Stimulated activated CD4-positive, alpha-beta T cell treated with anti-CD3 and anti-CD28 coated beads, TNF-alpha, amount 100 ng/mL, for 48 hours (primary cell): Measurements from ENCODE around the gene NRXN3.

Experiments used
- DNase-seq, 3 donors: peaks; one replicate each; pipeline ENCODE4 v3.0.0-alpha.2; 2020; ENCODE audit warnings: low read depth in 3 of 3

Gene NRXN3

GRCh38 chr14:78242086-78242485 is 71.9 kb downstream of the NRXN3 start:
- DNase-seq: no peak

- no peak for DNase-seq
Observed at GRCh38 chr14:78243187-78243586, 73.0 kb downstream of the NRXN3 start.

GRCh38 chr14:78245238-78245637 is 75.1 kb downstream of the NRXN3 start:
- DNase-seq: no peak

DNA sequence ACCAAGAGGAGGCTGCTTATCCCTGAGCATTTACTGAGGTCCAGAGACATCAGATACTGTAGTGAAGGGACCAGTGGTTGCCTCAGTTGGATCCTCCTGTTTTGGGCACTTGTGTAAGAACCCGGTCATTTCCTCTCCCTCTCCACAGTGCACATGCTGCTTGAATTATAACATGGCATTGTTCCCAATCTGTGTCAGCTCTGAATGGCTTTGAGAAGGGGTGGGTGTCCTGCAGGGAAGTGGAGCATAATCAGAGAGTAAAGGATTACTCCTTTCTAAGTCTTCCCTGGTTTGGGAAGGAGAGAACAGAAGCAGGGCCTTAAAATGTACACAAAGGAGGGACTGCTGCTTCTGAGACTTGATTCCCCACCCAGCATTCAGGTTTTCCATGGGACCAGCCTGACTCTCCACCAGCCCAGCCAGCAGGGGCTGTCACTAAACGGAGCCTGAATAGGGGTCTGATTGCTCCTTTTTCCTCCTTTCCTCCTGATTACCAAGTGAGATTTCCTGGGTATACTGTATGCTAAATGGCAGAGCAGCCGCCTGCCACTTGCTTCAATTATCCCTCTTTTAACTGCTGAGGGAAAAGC is 78.4 kb downstream of the NRXN3 start:
- DNase-seq: no peak

DNA sequence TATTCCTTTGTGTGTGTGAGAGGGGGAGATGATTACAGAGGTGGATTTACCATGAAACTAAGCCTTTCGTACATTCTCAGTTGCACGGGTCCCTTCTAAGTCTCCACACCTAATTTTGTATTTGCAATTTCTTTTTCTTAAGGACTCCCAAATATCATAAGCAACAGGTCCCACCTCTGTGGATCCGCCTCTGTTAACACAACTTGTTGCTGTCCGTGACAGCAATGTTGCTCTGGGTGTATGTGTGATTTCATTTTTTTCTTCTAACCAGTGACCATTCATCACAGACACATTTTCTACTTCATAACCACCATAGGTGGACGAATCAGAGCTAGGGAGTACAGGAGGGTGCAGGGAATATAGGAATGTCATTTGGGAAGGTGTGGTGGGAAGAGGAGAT is 81.1 kb downstream of the NRXN3 start:
- DNase-seq: no peak

DNA sequence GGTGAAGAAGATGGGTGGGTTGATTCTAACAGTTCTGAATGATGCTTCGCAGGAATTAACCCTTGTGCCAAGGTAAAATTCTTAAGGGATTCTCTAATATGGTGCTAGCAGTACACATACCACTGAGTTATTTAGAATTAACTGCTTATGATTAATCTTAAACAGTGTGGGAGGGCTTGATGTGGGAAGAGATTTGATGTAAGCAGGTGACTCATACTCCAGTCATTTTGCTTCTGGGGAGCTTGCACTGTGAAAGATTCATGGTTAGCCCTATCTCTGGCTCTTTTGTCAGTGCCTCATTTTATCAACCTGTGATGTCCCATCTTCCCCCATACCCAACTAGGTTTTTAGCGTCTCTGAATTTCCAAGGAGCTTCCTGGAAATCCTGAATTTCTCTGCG is 83.8 kb downstream of the NRXN3 start:
- peak in 1 of 3 donors; percentile 1 for DNase-seq

GRCh38 chr14:78254911-78255461 is 84.8 kb downstream of the NRXN3 start:
- DNase-seq: peak in 1 of 3 donors; percentile 17

DNA sequence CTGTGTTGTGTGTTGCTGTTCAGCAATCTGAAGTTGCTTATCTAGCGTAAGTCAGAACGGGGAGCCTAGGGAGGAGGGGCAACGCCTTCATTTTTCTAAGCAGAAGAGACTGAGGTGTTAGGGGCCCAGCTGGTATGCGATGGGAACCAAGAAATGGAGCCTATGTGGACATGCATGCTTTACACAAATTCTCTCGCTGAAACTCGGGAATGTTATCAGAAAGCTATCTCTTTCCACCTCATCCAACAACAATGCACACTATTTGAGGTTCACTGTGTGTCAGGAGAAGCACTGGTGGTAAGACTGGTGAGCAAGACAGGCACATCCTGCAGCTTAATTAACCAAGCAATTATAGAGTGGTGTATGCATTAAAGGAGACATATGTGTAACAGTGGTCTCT is 89.7 kb downstream of the NRXN3 start:
- DNase-seq: no peak

DNA sequence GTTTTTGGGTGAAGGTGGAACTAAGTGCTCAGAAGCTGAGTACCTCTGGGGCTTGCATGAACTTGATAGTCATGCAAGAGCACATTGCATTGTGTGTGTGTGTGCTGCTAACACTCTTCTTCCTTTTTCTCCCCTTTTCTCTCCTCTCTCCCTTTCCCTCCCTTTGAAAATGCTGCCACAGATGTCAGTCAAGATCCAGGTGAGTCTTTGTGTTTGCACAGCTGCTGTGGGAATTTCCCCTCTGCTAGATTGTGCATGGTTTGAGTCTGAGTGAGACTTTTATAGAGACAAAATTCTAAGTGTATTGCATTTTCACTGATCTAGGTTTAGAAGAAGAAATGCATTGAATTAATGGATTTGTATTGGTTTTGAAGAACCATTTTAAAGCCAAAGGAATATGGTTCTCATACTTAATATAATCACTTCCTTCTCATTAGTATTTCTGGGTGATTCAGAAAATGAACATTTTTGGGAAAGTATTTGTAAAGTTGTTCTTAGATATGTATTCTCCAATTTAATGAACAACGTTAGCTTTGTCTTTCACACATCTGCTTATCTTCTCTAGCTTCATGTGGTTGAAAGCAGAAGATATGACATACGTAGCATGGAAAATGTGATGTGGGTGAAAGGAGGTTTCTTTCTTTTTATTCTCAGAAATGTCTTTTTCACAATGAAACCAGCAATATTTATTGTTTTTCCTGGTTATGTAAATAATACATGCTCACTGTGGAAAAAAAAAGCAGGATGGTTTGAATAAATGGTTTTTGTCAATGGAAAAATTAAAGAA is 108.5 kb downstream of the NRXN3 start:
- no peak for DNase-seq

GRCh38 chr14:78282437-78282836 is 112.3 kb downstream of the NRXN3 start:
- no peak for DNase-seq

- no peak for DNase-seq
Observed at GRCh38 chr14:78286210-78286609, 116.0 kb downstream of the NRXN3 start.

DNA sequence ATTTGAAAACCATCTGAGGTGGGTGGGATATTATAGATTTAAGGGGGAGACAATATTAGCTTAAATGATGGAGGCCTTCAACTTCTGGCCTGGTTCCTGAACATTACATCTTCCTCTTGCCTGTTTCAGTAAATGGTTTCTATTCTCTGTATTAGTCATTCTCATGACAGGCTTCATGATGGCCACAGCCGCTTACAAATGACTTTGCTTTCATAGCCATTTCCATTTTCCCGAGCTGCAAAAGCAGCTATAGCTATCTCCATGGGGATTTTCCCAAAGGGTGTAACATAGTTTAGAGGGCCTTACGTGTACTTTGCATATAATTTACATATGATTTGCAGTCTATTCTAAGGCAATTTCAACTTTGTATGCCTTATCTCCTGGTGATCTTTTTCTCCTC is 121.8 kb downstream of the NRXN3 start:
- DNase-seq: no peak

- DNase-seq: no peak
Observed at GRCh38 chr14:78297858-78298257, 127.7 kb downstream of the NRXN3 start.

DNA sequence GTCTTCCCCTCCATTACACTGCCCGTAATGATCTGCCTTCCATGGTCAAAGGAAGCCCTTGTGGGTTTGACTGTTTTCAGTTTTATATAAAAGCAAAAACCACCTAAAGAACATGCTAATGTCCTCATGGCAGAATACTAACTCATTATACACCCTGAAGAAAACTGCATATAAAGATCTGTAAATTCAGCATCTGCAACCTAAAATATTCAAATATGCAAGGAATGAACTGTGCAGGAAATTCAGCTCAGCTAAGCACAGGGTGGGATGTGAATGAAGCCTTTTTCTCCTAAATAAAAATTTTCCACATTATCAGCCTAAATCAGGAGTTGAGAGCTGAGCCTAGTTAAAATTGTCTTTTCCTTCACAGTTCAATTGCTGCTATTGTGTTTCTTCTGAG is 128.1 kb downstream of the NRXN3 start:
- no peak for DNase-seq

GRCh38 chr14:78302841-78303240 is 132.7 kb downstream of the NRXN3 start:
- no peak for DNase-seq

DNA sequence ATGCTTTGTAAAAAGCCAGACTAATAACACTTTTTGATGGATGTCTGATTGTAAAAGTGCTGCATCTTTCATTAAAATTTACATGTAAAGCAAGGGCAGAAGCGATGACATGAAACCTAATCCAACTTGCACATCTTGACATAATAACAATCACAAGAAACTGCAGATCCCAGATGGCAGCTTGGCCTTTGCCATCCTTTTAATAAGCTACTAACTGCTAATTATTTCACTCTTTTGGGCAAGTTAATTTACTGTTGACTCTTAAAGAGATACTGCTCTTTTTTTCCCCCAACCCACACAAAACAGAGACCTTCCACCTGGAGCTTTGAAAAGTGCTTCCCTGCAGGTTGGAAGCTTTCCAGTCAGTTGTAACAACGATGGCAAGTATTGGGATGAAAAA is 137.5 kb downstream of the NRXN3 start:
- no peak for DNase-seq

GRCh38 chr14:78308079-78308478 is 137.9 kb downstream of the NRXN3 start:
- DNase-seq: no peak

- no peak for DNase-seq
Observed at GRCh38 chr14:78310272-78310671, 140.1 kb downstream of the NRXN3 start.

GRCh38 chr14:78313499-78313898 is 143.3 kb downstream of the NRXN3 start:
- DNase-seq: no peak

- DNase-seq: no peak
Observed at GRCh38 chr14:78314484-78314883, 144.3 kb downstream of the NRXN3 start.

DNA sequence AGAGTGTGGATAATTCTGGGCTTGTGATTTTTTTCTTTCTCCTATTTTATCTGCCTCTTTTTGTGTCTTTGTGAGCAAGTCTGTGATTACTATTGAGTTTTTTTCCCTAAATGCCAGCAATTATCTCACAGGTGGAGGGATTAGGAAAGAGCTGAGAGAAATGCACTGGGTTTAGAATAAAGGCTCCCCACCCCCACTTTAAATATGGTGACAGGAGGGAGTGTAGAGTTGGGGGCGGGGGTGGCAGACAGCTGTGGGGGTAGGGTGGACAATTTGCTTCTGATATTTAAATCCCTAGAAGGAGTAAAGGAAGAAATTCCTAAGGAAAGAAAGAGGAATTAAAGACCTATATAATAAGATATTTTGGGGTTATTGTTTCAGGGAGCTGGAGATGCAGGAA is 145.9 kb downstream of the NRXN3 start:
- no peak for DNase-seq

- no peak for DNase-seq
Observed at GRCh38 chr14:78316786-78317185, 146.6 kb downstream of the NRXN3 start.

- no peak for DNase-seq
Observed at GRCh38 chr14:78319406-78319805, 149.2 kb downstream of the NRXN3 start.
